Loucy (cell line): Measurements from ENCODE around the gene AURKAIP1.

Experiments used
- H2AFZ ChIP-seq: fragments of 200-600 bp; sonication (generic); 2 replicates; pipeline ENCODE4 v1.6.0; 2016; ENCODE audit warnings: antibody characterized with exemption, mild to moderate bottlenecking, low read length, moderate library complexity
- H3F3A ChIP-seq: fragments of 200-600 bp; 2 replicates; pipeline ENCODE4 v1.6.0; 2016; ENCODE audit warnings: antibody characterized with exemption, low read depth, mild to moderate bottlenecking
- H3K27me3 ChIP-seq: fragments of 200-600 bp; sonication (generic); 2 replicates; pipeline ENCODE4 v1.6.1; 2014; ENCODE audit warnings: low read length, mild to moderate bottlenecking; ENCODE audit not compliant: insufficient read depth, poor library complexity, severe bottlenecking
- H3K36me3 ChIP-seq: fragments of 200-600 bp; sonication (generic); 2 replicates; pipeline ENCODE4 v1.6.1; 2016; ENCODE audit warnings: low read length; ENCODE audit not compliant: insufficient read depth
- H3K4me1 ChIP-seq: fragments of 200-600 bp; sonication (generic); 2 replicates; pipeline ENCODE4 v1.5.1; 2014; ENCODE audit warnings: low read length, mild to moderate bottlenecking; ENCODE audit not compliant: insufficient read depth, poor library complexity, severe bottlenecking
- H3K4me2 ChIP-seq: fragments of 200-600 bp; sonication (generic); 2 replicates; pipeline ENCODE4 v1.6.0; 2014; ENCODE audit warnings: antibody characterized with exemption, low read length, low read depth, mild to moderate bottlenecking; ENCODE audit not compliant: poor library complexity, severe bottlenecking
- H3K4me3 ChIP-seq: fragments of 200-600 bp; sonication (generic); 2 replicates; pipeline ENCODE4 v1.5.1; 2014; ENCODE audit warnings: low read length, mild to moderate bottlenecking, mixed read lengths; ENCODE audit not compliant: poor library complexity, severe bottlenecking
- H3K79me2 ChIP-seq: fragments of 200-600 bp; sonication (generic); 2 replicates; pipeline ENCODE4 v1.6.1; 2014; ENCODE audit warnings: low read length; ENCODE audit not compliant: insufficient read depth
- H3K9ac ChIP-seq: fragments of 200-600 bp; sonication (generic); 2 replicates; pipeline ENCODE4 v1.6.0; 2014; ENCODE audit warnings: mild to moderate bottlenecking, low read depth, low read length, moderate library complexity; ENCODE audit not compliant: poor library complexity, severe bottlenecking
- H3K9me2 ChIP-seq: fragments of 200-600 bp; sonication (generic); replicated peaks from 2 replicates; pipeline ENCODE4 v1.6.1; 2016; ENCODE audit warnings: low read depth, low read length, mixed read lengths
- H3K9me3 ChIP-seq: fragments of 200-600 bp; sonication (generic); 2 replicates; pipeline ENCODE4 v1.6.1; 2014; ENCODE audit warnings: mild to moderate bottlenecking, antibody characterized with exemption, low read length, low read depth; ENCODE audit not compliant: insufficient read depth
- H4K20me1 ChIP-seq: fragments of 200-600 bp; sonication (generic); 2 replicates; pipeline ENCODE4 v1.6.0; 2014; ENCODE audit warnings: antibody characterized with exemption, low read length, mild to moderate bottlenecking; ENCODE audit not compliant: insufficient read depth, poor library complexity, severe bottlenecking
- CTCF ChIP-seq: fragments of 200-600 bp; sonication (generic); conservative IDR thresholded peaks from 2 replicates; pipeline ENCODE4 v1.5.1; 2014; ENCODE audit warnings: mild to moderate bottlenecking, antibody characterized with exemption, low read length
- EZH2phosphoT487 ChIP-seq: fragments of 200-600 bp; IDR thresholded peaks from 2 replicates; pipeline ENCODE4 v1.6.1; 2018; ENCODE audit warnings: antibody characterized with exemption, mild to moderate bottlenecking, moderate library complexity, borderline replicate concordance

The AURKAIP1 gene

GRCh38 chr1:1340185-1340584 lies 34.8 kb downstream of the AURKAIP1 start:
- no peaks in the 10 kb centered on the region for H3K27me3 ChIP-seq
- H3K9me2 ChIP-seq: no peaks in the 10 kb centered on the region
- no peak overlapping the region for H3K9ac ChIP-seq
- no peak overlapping the region for H3K4me2 ChIP-seq
- no peaks in the 10 kb centered on the region for H3F3A ChIP-seq
- TF ChIP-seq EZH2phosphoT487 (no peak), CTCF (no peak)
- H2AFZ ChIP-seq: no peak overlapping the region
- no peaks in the 10 kb centered on the region for H3K9me3 ChIP-seq
- no peaks in the 10 kb centered on the region; the same call in 1 of the 2 replicates for H3K36me3 ChIP-seq
- no peaks in the 10 kb centered on the region for H3K4me1 ChIP-seq
- H4K20me1 ChIP-seq: peaks cover 9% of the 10 kb centered on the region
- no peaks in the 10 kb centered on the region for H3K79me2 ChIP-seq
- H3K4me3 ChIP-seq: no peak overlapping the region

- Histone ChIP-seq H3K27me3 (no peaks in the 10 kb centered on the region), H3K9ac (no peak overlapping the region), H3K36me3 (no peaks in the 10 kb centered on the region; the same call in 1 of the 2 replicates), H3K79me2 (no peaks in the 10 kb centered on the region), H3K4me1 (no peaks in the 10 kb centered on the region), H3F3A (no peaks in the 10 kb centered on the region), H3K9me2 (no peaks in the 10 kb centered on the region), H2AFZ (no peak overlapping the region), H4K20me1 (no peaks in the 10 kb centered on the region), H3K9me3 (no peaks in the 10 kb centered on the region), H3K4me3 (no peak overlapping the region), H3K4me2 (no peak overlapping the region)
- TF ChIP-seq EZH2phosphoT487 (no peak), CTCF (no peak)
Observed at GRCh38 chr1:1338278-1338677, 36.7 kb downstream of the AURKAIP1 start.

- Histone ChIP-seq H2AFZ (no peak overlapping the region), H3K9me3 (no peaks in the 10 kb centered on the region), H4K20me1 (no peaks in the 10 kb centered on the region), H3K4me3 (no peak overlapping the region), H3K4me2 (no peak overlapping the region), H3F3A (no peaks in the 10 kb centered on the region), H3K79me2 (no peaks in the 10 kb centered on the region), H3K9ac (no peak overlapping the region), H3K4me1 (no peaks in the 10 kb centered on the region), H3K9me2 (no peaks in the 10 kb centered on the region), H3K27me3 (no peaks in the 10 kb centered on the region), H3K36me3 (no peaks in the 10 kb centered on the region; the same call in 1 of the 2 replicates)
- no peak for TF ChIP-seq EZH2phosphoT487
- no peak for TF ChIP-seq CTCF
Observed at GRCh38 chr1:1337793-1338147, 37.2 kb downstream of the AURKAIP1 start.
